HG03025 (cell line): ENCODE measurements around the gene SPSB3.

ENCODE experiments used
- ATAC-seq: cut with Tn5 transposase; IDR thresholded peaks from one replicate; pipeline ENCODE4 v1.9.1; 2021; ENCODE audit warnings: mild to moderate bottlenecking, moderate library complexity; ENCODE audit not compliant: unreplicated experiment, low FRiP score

SPSB3 gene

GRCh38 chr16:1765826-1766225, 16.5 kb downstream of the SPSB3 start:
- ATAC-seq = no peak

DNA sequence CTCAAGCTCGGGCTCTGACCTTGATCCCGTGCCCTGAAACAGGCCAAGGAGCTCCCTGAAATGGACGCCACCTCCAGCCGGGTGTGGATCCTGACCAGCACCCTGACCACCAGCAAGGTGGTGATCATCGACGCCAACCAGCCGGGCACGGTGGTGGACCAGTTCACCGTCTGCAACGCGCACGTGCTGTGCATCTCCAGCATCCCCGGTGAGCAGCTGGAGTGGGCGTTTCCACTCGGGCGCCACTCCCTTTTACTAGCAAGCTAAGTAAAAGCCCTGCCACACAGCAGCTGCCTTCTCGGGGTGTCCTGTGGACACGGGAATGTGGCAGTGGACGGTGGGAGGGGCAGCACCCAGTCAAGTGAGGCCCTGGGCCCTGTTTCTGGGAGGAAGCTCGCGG, 17.4 kb downstream of the SPSB3 start:
- ATAC-seq = no peak

DNA sequence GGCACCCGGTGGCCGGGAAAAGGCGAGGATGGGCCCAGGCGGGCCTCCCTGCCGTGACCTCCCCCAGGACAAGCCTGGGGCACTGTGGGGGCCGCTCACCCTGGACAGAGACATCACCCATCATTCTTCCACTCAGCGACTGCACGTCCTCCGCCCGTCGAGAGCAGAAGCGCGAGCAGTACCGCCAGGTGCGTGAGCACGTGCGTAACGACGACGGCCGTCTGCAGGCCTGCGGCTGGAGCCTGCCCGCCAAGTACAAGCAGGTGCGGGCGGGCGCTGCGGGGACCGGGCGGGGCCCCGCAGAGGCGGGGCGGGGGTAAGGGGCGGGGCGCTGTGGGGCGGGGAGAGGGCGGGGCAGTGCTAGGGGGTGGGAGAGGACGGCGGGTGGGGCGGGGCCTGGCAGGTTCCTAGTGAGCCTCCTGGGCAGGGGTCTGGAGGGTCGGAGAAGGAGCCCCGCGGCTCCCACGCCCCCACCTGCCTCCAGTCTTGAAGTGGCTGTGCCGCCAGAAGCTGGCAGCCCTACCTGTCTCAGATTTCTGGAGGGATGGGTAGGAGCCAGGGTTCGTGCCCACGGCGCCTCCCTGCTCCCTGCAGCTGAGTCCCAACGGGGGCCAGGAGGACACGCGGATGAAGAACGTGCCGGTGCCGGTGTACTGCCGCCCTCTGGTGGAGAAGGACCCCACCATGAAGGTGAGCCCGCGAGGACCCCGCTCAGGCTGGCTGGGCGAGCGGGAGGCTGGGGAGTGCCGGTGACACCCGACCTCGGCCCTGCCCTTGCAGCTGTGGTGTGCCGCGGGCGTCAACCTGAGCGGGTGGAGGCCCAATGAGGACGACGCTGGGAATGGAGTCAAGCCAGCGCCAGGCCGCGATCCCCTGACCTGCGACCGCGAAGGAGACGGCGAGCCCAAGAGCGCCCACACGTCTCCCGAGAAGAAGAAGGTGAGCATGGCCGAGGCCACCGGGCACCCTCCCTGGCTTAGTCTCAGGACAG, 18.6 kb downstream of the SPSB3 start:
- no peak for ATAC-seq

DNA sequence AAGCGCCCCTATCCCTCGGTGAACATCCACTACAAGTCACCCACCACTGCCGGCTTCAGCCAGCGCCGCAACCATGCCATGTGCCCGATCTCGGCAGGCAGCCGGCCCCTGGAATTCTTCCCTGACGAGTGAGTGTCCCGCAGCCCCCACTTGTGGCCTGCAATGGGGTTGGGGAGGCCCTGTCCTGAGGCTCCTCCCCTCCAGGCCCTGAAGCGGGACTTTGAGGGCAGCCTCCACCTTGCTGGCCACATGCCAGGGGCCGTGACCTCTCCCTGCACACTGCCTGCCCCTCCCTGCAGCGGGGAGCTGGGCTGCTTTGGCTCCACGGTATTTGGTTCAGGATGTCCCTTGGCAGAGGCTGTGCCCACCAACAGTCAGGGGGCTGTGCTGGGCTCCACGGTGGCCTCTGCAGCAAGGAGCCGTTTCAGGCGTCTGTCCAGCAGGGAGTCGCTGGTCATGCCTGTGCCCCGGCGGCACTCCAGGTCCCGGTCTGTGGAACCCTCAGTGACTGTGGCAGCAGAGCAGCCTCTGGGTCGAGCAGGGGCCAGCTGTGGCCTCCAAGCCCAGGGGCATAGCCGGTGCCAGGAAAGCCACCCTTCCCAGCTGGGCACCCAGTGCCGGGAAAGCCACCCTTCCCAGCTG, 19.4 kb downstream of the SPSB3 start:
- no peak for ATAC-seq

DNA sequence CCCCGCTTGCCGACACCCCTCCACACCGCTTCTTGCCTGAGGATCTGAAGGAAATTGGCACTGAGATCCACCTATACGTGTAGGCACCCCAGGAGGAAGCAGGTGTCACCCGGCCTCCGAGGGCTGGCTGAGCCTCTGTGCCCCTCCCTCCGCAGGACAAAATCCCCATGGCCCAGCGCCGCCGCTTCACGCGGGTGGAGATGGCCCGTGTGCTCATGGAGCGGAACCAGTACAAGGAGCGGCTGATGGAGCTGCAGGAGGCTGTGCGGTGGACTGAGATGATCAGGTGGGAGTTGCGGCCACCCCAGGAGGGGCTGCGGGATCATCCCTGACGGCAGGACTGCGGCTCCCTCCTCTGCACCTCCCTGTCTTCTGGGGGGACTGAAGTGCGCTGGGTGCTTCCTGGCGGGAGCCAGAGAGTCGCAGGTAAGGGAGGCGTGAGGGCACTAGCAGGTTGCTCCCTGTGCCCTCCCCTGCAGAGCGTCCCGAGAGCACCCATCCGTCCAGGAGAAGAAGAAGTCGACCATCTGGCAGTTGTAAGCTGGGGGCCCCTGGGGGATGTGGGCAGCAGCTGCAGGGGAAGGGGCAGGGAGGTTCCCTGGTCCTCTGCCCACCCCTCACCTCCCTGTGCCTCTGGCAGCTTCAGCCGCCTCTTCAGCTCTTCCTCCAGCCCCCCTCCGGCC, 20.0 kb downstream of the SPSB3 start:
- no peak for ATAC-seq

DNA sequence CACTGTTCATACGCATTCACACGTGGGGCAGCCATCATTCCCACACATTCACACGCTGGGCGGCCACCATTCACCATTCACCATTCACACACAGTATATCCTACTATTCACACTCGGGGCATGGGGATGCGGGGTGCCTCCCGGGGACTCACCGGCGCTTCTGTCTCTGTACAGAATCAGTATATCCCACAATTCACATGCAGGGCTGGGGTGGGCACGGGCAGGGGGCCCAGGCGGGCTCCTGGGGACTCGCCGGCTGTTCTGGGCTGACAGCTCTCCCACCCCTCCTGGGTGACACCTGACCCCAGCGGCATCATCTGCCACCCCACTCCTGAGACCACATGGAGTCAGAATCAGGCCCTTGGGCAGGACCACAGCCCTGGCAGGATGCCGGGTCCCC, 20.6 kb downstream of the SPSB3 start:
- no peak for ATAC-seq

- ATAC-seq = no peak
Measured at GRCh38 chr16:1760911-1761310, 21.5 kb downstream of the SPSB3 start.

DNA sequence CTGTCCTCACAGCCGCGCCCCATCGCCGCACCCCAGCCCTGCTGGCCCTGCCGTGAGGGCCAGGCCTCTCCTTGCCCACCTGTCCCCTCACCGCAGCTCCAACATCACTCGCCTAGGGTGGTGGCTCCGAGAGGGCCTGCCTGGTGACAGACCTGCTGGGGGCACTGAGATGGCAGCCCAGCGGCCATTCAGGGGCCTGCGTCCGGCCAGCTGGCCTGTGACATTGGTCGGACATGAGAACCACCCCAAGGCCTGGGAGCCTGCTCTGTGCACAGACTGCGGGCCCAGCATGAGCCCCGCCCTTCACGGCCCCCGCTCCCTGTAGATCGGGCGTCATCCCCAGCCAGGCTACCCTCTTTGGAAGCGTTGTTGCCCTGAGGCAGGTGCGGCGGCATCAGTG, 22.9 kb downstream of the SPSB3 start:
- ATAC-seq = no peak

DNA sequence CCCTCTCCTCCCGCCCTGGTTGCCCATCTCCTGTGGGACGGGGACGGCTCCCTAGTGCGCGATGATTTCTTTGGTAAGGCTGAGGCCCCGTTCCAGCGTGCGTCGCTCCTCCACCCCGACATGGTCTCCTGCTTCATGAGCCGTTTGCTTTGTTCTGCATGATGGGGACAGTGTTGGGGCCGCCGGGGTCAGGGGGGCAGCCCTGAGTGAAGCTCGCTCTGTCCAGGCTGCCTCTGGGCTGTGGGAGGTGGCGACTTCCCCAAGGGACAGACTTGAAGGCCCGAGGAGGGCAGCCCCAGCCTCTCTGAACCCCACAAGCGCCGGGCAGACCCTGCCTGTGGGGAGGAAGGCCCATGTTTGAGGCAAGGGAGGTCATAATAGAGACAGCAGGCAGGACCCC, 23.4 kb downstream of the SPSB3 start:
- ATAC-seq = no peak

GRCh38 chr16:1757714-1758461, 24.5 kb downstream of the SPSB3 start:
- ATAC-seq = no peak

- ATAC-seq = no peak
Measured at GRCh38 chr16:1754204-1754603, 28.2 kb downstream of the SPSB3 start.

- ATAC-seq = no peak
Measured at GRCh38 chr16:1752853-1753252, 29.5 kb downstream of the SPSB3 start.

GRCh38 chr16:1751946-1752345, 30.4 kb downstream of the SPSB3 start:
- ATAC-seq = no peak

- ATAC-seq = no peak
Measured at GRCh38 chr16:1749152-1750117, 32.9 kb downstream of the SPSB3 start.

- ATAC-seq = no peak
Measured at GRCh38 chr16:1747934-1748333, 34.4 kb downstream of the SPSB3 start.

DNA sequence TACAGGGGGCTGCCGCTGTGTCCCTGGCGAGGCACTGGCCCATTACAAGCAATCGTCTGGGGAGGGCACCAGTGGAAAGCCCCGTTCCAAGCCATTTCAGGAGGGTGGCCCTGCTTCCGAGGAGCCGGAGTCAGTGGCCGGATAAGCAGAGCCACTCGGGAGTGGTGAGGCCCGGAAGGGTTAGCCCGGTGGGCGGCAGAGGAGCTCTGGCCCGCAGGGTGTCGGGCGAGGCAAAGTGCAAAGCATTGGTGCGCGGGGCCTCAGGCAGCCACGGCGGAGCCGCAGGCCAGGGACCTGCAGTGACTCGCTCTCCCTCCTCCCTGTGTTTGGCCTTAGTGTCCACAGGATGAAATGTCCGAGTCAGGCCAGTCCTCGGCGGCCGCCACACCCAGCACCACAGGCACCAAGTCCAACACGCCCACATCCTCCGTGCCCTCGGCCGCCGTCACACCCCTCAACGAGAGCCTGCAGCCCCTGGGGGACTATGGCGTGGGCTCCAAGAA, 35.6 kb downstream of the SPSB3 start:
- ATAC-seq = no peak

GRCh38 chr16:1745900-1746692, 36.3 kb downstream of the SPSB3 start:
- no peak for ATAC-seq

GRCh38 chr16:1745181-1745899, 37.0 kb downstream of the SPSB3 start:
- no peak for ATAC-seq
